C4-2B (cell line): Measurements from ENCODE around the gene ZFP14.
"Not testable (repeated sequence)": the region's sequence is repeated elsewhere in the genome, so short reads cannot be mapped to it uniquely, and the experiment has no call there.

Experiments
- CTCF ChIP-seq: fragments of 450-650 bp; conservative IDR thresholded peaks from 2 replicates; pipeline ENCODE4 v1.5.1; 2017; ENCODE audit warnings: mild to moderate bottlenecking
- ZFX ChIP-seq: fragments of 450-650 bp; IDR thresholded peaks from 2 replicates; pipeline ENCODE4 v1.6.1; 2017

GRCh38 chr19:36309759-36310158, 69.2 kb downstream of the ZFP14 start:
- not testable (repeated sequence) for TF ChIP-seq CTCF, ZFX
